ENCODE measurements around the gene TBC1D14.

Gene TBC1D14

DNA sequence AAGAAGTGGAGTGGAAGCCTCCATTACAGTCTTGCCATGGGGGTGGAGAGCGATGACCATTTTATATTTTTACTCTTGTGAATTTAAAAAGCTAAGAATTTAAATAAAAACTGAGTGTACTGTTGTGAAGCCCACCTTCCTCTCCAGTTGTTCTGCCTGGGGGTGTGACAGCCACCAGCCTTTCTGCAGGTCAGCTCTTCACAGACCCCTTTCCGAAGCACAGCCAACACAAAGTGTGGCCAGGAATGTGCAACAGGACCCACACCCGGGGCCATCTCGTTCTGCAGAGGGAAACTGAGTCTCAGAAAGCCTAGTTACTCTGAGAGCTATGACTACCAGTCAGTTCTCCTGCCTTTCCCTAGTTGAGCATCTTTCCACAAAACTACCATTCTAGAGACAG lies 156.9 kb downstream of the TBC1D14 start:
- Mint-ChIP-seq H3K36me3 (ENCODE audit: low read depth) (peaks cover 40% of the 10 kb centered on the region), H3K27ac (no peak overlapping the region)
- TF ChIP-seq, protein P1, sequence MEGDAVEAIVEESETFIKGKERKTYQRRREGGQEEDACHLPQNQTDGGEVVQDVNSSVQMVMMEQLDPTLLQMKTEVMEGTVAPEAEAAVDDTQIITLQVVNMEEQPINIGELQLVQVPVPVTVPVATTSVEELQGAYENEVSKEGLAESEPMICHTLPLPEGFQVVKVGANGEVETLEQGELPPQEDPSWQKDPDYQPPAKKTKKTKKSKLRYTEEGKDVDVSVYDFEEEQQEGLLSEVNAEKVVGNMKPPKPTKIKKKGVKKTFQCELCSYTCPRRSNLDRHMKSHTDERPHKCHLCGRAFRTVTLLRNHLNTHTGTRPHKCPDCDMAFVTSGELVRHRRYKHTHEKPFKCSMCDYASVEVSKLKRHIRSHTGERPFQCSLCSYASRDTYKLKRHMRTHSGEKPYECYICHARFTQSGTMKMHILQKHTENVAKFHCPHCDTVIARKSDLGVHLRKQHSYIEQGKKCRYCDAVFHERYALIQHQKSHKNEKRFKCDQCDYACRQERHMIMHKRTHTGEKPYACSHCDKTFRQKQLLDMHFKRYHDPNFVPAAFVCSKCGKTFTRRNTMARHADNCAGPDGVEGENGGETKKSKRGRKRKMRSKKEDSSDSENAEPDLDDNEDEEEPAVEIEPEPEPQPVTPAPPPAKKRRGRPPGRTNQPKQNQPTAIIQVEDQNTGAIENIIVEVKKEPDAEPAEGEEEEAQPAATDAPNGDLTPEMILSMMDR (IDR thresholded peaks at IDR 0.05; ENCODE audit: unreplicated experiment in 3 of 3) = no peak

DNA sequence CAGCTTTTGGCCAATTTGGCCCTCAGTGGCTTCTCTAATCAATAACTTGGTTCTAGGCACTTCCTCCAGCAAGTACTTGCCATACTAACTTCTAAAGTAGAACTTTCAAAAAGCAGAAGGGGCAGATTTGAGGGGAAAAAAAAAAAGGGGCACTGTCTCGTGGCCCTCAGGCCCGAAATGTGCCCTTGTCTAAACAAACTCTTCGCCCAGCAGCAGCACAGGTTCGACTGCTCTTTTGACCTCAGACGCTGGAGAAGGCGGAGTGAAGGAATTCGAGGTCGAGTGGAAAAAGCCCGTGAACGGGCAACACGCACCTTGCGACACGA lies 157.5 kb downstream of the TBC1D14 start:
- peak overlapping the region in 1 of 3 experiments; percentile 58 for H3K27ac Mint-ChIP-seq
- peaks cover 34% of the 10 kb centered on the region for H3K36me3 Mint-ChIP-seq (ENCODE audit: low read depth)
- peaks cover 51% of the 10 kb centered on the region for H3K4me1 Mint-ChIP-seq
- peaks cover 13% of the 10 kb centered on the region for H3K27me3 Mint-ChIP-seq (ENCODE audit: low read depth)
- TF ChIP-seq, protein P1 (IDR thresholded peaks at IDR 0.05; ENCODE audit: unreplicated experiment in 3 of 3) = no peak
- H3K4me3 Mint-ChIP-seq = peak overlapping the region; percentile 84 to 88 (median 87)
- no peaks in the 10 kb centered on the region for H3K9me3 Mint-ChIP-seq

More for the DNA sequence above, 156.9 kb downstream of the TBC1D14 start:
- peaks cover 8% of the 10 kb centered on the region for H3K27me3 Mint-ChIP-seq (ENCODE audit: low read depth)
- peak overlapping the region; percentile 84 to 88 (median 87) for H3K4me3 Mint-ChIP-seq
- peaks cover 51% of the 10 kb centered on the region for H3K4me1 Mint-ChIP-seq
- no peaks in the 10 kb centered on the region for H3K9me3 Mint-ChIP-seq

DNA sequence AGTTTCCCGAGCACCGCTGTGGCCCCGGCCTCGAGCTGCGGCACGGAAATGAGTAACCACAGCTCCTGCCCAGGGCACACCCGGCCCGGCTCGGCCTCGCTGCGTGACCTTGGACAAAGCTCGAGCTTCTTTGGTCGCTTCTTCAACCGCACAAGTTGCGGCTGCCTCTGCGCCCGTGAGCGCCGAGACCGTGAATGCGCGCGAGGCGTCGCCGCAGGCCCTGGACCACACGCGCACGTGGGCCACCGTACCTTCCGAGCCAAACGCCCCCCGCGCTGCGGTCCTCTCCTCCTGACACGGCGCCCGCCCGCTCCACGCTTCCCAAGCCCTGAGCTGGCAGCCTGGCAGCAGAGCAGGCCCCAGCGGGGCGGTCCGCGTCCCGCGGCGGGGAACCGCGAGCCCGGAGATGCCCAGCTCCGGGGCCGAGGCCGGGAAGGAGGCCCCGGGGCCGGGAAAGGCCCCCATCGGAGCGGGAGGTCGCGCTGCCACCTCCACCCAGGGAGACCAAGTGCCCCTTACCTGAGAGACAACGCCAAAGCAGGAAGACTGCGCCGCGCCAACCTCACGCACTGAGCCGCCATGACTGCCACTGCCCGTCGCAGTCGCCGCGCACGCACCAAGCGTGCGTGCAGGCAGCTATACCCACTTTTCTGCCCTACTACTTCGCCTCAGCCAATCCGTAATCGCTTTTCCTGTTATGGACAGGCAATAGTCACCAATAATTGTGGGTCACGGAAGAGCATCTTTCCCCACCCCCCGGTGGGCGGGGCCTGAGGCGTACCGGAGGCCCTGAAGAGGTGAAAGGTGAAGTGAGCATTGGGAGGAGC lies 158.0 kb downstream of the TBC1D14 start, which contains the start of gene GRPEL1:
Gene GRPEL1, minus strand, starts transcription at position 613 of the 827 bp plus-strand sequence. Its CDS starts 32 bp downstream, at position 581.
- H3K27ac Mint-ChIP-seq = peak within 1 kb of the TSS; percentile 59 to 92 (median 88)
- H3K9me3 Mint-ChIP-seq = no peaks in the 10 kb centered on the region
- peaks cover 51% of the 10 kb centered on the region for H3K4me1 Mint-ChIP-seq
- peaks cover 29% of the 10 kb centered on the region for H3K36me3 Mint-ChIP-seq (ENCODE audit: low read depth)
- peak within 1 kb of the TSS; percentile 89 to 95 (median 91) for H3K4me3 Mint-ChIP-seq
- H3K27me3 Mint-ChIP-seq (ENCODE audit: low read depth) = peaks cover 13% of the 10 kb centered on the region
- TF ChIP-seq, protein P1 (IDR thresholded peaks at IDR 0.05; ENCODE audit: unreplicated experiment in 3 of 3) = no peak

DNA sequence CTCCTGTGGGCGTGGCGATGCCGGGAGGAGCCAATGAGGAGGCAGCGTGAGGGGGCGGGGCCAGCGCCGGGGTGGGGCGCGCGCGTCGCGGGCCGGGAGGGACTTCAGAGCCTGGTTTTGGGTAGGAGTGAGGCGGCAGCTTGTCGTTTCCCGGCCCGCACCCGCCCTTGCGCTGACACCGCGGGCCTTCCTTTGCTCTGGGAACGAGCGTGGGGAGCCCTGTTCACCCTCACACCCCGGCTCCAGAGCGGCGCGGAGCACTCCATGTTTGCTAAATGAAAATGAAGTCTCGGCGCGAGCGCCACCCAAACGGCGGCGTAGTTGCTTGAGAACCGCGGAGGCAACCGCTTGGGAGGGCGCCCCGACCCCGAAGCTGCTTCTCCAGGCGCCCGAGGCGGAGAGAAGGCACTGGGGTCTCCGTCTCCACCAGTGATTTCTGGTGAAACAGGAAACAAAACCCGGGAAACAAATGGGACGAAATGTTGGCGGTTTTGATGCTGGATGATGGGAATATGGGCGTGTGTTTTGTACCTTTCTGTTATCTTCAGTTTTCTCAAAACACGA lies 158.7 kb downstream of the TBC1D14 start:
- H3K9me3 Mint-ChIP-seq = no peaks in the 10 kb centered on the region
- peaks cover 50% of the 10 kb centered on the region for H3K4me1 Mint-ChIP-seq
- peak overlapping the region; percentile 89 to 95 (median 91) for H3K4me3 Mint-ChIP-seq
- peaks cover 13% of the 10 kb centered on the region for H3K27me3 Mint-ChIP-seq (ENCODE audit: low read depth)
- peaks cover 22% of the 10 kb centered on the region for H3K36me3 Mint-ChIP-seq (ENCODE audit: low read depth)
- TF ChIP-seq, protein P1 (IDR thresholded peaks at IDR 0.05; ENCODE audit: unreplicated experiment in 3 of 3) = no peak
- H3K27ac Mint-ChIP-seq = peak overlapping the region; percentile 59 to 92 (median 88)

DNA sequence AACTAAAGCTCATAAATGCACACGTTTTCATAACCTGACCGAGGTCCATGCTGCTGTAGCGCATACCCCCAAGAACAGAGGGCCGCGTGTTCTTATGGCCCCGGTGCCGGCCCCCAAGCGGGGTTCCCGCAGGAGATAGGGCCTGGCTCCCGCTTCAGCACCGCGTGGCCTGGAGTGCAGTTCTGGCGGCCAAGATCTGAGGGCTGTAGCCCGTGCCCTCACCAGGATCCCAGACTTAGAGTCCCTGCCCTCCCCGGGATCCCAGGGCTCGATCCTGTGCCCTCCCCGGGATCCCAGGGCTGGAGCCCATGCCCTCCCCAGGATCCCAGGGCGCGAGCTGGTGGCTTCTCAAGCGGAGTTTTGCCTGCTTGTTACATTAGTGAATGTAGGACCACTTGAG lies 159.3 kb downstream of the TBC1D14 start:
- Mint-ChIP-seq H3K9me3 (no peaks in the 10 kb centered on the region), H3K27me3 (ENCODE audit: low read depth) (peaks cover 13% of the 10 kb centered on the region), H3K4me1 (peaks cover 45% of the 10 kb centered on the region), H3K36me3 (ENCODE audit: low read depth) (peaks cover 17% of the 10 kb centered on the region), H3K4me3 (peak overlapping the region; percentile 89 to 95 (median 91)), H3K27ac (peak overlapping the region; percentile 59 to 92 (median 88))
- TF ChIP-seq, protein P1 (IDR thresholded peaks at IDR 0.05; ENCODE audit: unreplicated experiment in 3 of 3) = no peak
